Thoracic aorta (tissue), 2 donors: ENCODE data around the gene C10orf53. TPM values are rescaled to one million over a fixed set of nuclear protein-coding genes. Genes with fewer than 3 reads are reported as not detected.

Experiments used
- ATAC-seq: fragments of 150-250 bp; one replicate; pipeline ENCODE4 v1.8.0; 2017; ENCODE audit warnings: low read depth; ENCODE audit not compliant: insufficient number of reproducible peaks, low FRiP score
- DNase-seq: peaks from one replicate; pipeline ENCODE4 v3.0.0-alpha.2; 2020; ENCODE audit warnings: low spot score
- H3K27ac ChIP-seq, 2 donors: fragments of 200-600 bp; sonication (generic); 1 replicate in 1 of 2; 2 replicates in 1 of 2; pipeline ENCODE4 v1.5.1; 2016; ENCODE audit warnings: mild to moderate bottlenecking in 2 of 2, moderate library complexity in 2 of 2
- H3K27me3 ChIP-seq: fragments of 200-600 bp; sonication (generic); replicated peaks from 2 replicates; pipeline ENCODE4 v1.6.0; 2016; ENCODE audit warnings: mild to moderate bottlenecking; ENCODE audit not compliant: insufficient read depth
- H3K36me3 ChIP-seq: fragments of 200-600 bp; sonication (generic); one replicate; pipeline ENCODE4 v1.5.1; 2016
- H3K4me1 ChIP-seq, 2 donors: fragments of 200-600 bp; sonication (generic); 1 replicate in 1 of 2; 2 replicates in 1 of 2; pipeline versions ENCODE4 v1.5.1 to v1.6.0; 2016; ENCODE audit warnings: low read depth in 2 of 2, mild to moderate bottlenecking in 1 of 2; ENCODE audit not compliant: control insufficient read depth in 1 of 2
- H3K4me3 ChIP-seq: fragments of 200-600 bp; sonication (generic); 2 replicates; pipeline ENCODE4 v1.5.1; 2016; ENCODE audit warnings: mild to moderate bottlenecking
- H3K9me3 ChIP-seq: fragments of 200-600 bp; sonication (generic); 2 replicates; pipeline ENCODE4 v1.5.1; 2016
- total RNA-seq, 2 donors: library from RNA; depleted of rRNA; stranded (reverse); fragments of >200 nt; gene quantifications; one replicate each; pipeline versions ENCODE4 v1.1.0 to v1.2.3, GENCODE V29; 2016
- TF ChIP-seq, protein P1 (sequence below): fragments of 200-600 bp; sonication (generic); IDR thresholded peaks from one replicate; pipeline ENCODE4 v1.5.1; 2019; ENCODE audit warnings: antibody characterized with exemption

The C10orf53 gene
- total RNA-seq, 2 donors from 2014 or later: not detected

DNA sequence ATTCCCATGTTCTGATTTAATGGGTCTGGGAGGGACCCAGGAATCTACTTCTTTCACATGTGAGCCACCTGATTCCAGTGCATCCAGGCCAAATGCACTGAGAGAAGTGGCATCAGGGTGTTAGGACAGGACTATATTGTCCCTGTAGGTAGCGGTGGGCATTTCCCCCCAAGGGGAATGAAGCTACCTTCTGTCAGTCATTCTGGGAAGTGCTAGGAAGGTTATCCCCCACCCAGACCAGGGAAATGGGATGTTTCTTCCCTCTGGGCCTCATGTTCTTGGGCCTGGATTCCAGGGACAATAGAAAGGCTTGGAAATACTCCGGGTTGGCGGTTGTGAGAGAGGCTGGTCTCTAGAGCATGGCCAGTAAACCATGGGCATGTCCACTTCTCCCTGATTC is 20.8 kb downstream of the C10orf53 start:
- H3K4me1 ChIP-seq: no peaks in the 10 kb centered on the region
- H3K4me3 ChIP-seq: no peak overlapping the region
- ATAC-seq (no peak), DNase-seq (no peak)
- TF ChIP-seq, protein P1, sequence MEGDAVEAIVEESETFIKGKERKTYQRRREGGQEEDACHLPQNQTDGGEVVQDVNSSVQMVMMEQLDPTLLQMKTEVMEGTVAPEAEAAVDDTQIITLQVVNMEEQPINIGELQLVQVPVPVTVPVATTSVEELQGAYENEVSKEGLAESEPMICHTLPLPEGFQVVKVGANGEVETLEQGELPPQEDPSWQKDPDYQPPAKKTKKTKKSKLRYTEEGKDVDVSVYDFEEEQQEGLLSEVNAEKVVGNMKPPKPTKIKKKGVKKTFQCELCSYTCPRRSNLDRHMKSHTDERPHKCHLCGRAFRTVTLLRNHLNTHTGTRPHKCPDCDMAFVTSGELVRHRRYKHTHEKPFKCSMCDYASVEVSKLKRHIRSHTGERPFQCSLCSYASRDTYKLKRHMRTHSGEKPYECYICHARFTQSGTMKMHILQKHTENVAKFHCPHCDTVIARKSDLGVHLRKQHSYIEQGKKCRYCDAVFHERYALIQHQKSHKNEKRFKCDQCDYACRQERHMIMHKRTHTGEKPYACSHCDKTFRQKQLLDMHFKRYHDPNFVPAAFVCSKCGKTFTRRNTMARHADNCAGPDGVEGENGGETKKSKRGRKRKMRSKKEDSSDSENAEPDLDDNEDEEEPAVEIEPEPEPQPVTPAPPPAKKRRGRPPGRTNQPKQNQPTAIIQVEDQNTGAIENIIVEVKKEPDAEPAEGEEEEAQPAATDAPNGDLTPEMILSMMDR: no peak
- H3K36me3 ChIP-seq: no peaks in the 10 kb centered on the region
- no peaks in the 10 kb centered on the region for H3K27me3 ChIP-seq
- H3K9me3 ChIP-seq: no peaks in the 10 kb centered on the region
- no peak overlapping the region for H3K27ac ChIP-seq

DNA sequence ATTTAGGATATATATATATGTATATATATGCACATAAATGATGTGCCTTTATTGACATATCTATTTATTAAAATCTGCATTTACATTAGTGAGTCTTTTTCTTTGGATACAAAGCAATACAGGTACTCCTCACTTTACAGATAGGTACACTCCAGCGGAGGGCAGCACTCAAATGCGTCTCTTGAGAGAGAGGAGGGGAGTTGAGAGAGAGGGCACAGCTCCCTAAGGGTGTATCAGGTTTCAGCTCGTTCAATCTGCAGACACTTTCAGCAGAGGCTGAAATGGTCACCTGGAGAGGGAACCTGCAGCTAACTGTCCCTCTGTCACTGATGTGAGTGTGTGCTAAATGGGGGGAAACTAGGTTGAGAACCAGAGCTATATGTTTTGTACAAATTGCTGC is 21.5 kb downstream of the C10orf53 start:
- no peaks in the 10 kb centered on the region for H3K27me3 ChIP-seq
- ATAC-seq (no peak), DNase-seq (no peak)
- no peaks in the 10 kb centered on the region for H3K9me3 ChIP-seq
- TF ChIP-seq, protein P1: no peak
- H3K4me3 ChIP-seq: no peak overlapping the region
- no peak overlapping the region for H3K27ac ChIP-seq
- no peaks in the 10 kb centered on the region for H3K4me1 ChIP-seq
- no peaks in the 10 kb centered on the region for H3K36me3 ChIP-seq

DNA sequence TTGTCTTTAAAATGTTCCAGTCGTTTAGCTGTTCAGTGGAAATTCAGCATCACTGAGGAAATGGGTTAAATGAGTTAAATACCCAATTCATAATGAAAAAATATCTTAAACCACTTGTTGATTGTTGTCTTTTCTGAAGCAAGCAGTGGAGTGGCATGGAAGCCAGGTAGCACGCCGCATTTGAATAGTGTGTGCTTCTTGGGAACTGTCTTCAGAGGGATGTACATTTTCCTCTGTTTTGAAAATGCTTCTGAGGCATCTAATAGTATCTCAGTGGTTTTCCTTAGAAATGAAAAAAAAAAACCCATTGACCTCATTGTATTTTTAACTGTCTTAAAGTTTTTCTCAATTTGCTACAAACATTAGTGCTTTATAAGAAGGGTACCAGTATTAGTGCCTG is 28.1 kb downstream of the C10orf53 start:
- DNase-seq (no peak), ATAC-seq (no peak)
- Histone ChIP-seq H3K27ac (no peak overlapping the region), H3K4me1 (no peaks in the 10 kb centered on the region), H3K27me3 (no peaks in the 10 kb centered on the region), H3K36me3 (no peaks in the 10 kb centered on the region), H3K9me3 (no peaks in the 10 kb centered on the region), H3K4me3 (no peak overlapping the region)
- TF ChIP-seq, protein P1: no peak

DNA sequence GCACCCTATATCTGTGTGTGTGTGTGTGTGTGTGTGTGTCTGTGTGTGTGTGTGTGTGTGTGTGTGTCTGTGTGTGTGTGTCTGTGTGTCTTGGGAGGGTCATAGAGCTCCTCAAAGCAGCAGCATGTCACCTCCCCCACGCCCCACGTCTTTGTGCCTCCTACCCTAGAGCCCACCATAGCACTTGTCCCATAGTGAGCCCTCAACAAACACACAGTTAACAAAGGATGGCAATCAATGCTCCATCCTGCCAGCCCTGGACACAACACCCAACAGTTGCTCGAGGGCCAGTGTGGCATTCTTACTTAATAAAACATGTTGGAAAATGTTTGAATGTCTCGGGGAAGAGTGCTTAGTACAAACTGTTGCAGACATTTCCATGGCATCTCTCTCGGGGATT is 30.5 kb downstream of the C10orf53 start:
- H3K9me3 ChIP-seq: no peaks in the 10 kb centered on the region
- no peaks in the 10 kb centered on the region for H3K27me3 ChIP-seq
- TF ChIP-seq, protein P1: no peak
- ATAC-seq: no peak
- no peaks in the 10 kb centered on the region for H3K36me3 ChIP-seq
- DNase-seq: no peak
- H3K4me1 ChIP-seq: no peaks in the 10 kb centered on the region
- H3K27ac ChIP-seq: no peak overlapping the region
- no peak overlapping the region for H3K4me3 ChIP-seq

DNA sequence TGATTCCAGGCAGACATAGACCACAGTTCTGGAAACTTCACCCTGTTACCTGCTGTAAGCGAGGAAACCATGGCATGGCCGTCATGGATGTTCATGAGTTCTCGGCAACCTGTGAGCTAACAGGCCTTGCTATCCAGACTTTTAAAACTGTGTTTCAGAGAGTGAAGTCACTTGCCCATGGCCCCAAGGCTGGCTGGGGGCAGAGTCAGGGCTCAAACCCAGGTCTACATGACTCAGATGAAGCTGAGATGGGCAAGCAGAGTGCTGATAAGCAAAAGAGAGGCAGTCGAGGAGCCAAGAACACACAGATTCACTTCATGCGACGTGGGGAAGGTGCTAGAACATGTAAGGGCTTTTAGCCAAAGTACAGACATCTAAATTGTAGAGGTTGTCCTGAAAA is 31.5 kb downstream of the C10orf53 start:
- Histone ChIP-seq H3K27ac (no peak overlapping the region), H3K36me3 (no peaks in the 10 kb centered on the region), H3K9me3 (no peaks in the 10 kb centered on the region), H3K27me3 (no peaks in the 10 kb centered on the region), H3K4me1 (no peaks in the 10 kb centered on the region), H3K4me3 (no peak overlapping the region)
- ATAC-seq: no peak
- TF ChIP-seq, protein P1: no peak
- DNase-seq: no peak
